PC-9 (cell line): Measurements from ENCODE around the gene LHFPL2. TPM values are rescaled to one million over a fixed set of nuclear protein-coding genes. Genes with fewer than 3 reads are reported as not detected.

Experiments
- BruUV-seq: library from RNA; stranded (reverse); fragments of 400-500 nt; replicated peaks from 2 replicates; lab custom pipeline; 2021; lab: Mats Ljungman, UMichigan
- CTCF ChIA-PET: fragments of 300-600 bp; sonication (Branson Sonifier 250); formaldehyde crosslinking; loops from one replicate; lab custom pipeline; 2022; ENCODE audit warnings: antibody characterized with exemption; lab: Charles Lee
- POLR2A ChIA-PET: fragments of 300-600 bp; sonication (Branson Sonifier 250); formaldehyde crosslinking; loops from one replicate; lab custom pipeline; 2022; ENCODE audit warnings: antibody characterized with exemption; ENCODE audit not compliant: unreplicated experiment; lab: Charles Lee
- DNase-seq, 2 experiments: peaks; one replicate each; pipeline versions ENCODE4 v3.0.0 to v3.0.0-alpha.2; 2015 to 2022; ENCODE audit warnings: mixed read lengths in 1 of 2
- H2AFZ ChIP-seq: fragments of 200-600 bp; sonication (generic); 2 replicates; pipeline ENCODE4 v1.8.1; 2017; ENCODE audit warnings: antibody characterized with exemption
- H3F3A ChIP-seq: fragments of 200-600 bp; sonication (generic); 2 replicates; pipeline ENCODE4 v1.8.1; 2017; ENCODE audit warnings: antibody characterized with exemption, mild to moderate bottlenecking, low read depth; ENCODE audit not compliant: insufficient read depth
- H3K27ac ChIP-seq: fragments of 200-600 bp; sonication (generic); 2 replicates; pipeline ENCODE4 v1.6.1; 2016; ENCODE audit warnings: mixed run types
- H3K27me3 ChIP-seq: fragments of 200-600 bp; sonication (generic); 2 replicates; pipeline ENCODE4 v1.6.1; 2016; ENCODE audit warnings: low read depth, mixed run types; ENCODE audit not compliant: insufficient read depth
- H3K36me3 ChIP-seq: fragments of 200-600 bp; sonication (generic); 2 replicates; pipeline ENCODE4 v1.6.1; 2016; ENCODE audit warnings: low read depth, mixed run types
- H3K4me1 ChIP-seq: fragments of 200-600 bp; sonication (generic); replicated peaks from 2 replicates; pipeline ENCODE4 v1.6.1; 2016; ENCODE audit warnings: mixed run types; ENCODE audit not compliant: insufficient read depth
- H3K4me2 ChIP-seq: fragments of 200-600 bp; sonication (generic); 2 replicates; pipeline ENCODE4 v1.6.1; 2017; ENCODE audit warnings: mixed run types
- H3K4me3 ChIP-seq: fragments of 200-600 bp; sonication (generic); 2 replicates; pipeline ENCODE4 v1.6.1; 2016; ENCODE audit warnings: mixed run types
- H3K79me2 ChIP-seq: fragments of 200-600 bp; sonication (generic); 2 replicates; pipeline ENCODE4 v1.6.1; 2017; ENCODE audit warnings: low read depth, mixed run types
- H3K9me2 ChIP-seq: fragments of 200-600 bp; sonication (generic); 2 replicates; pipeline ENCODE4 v1.8.1; 2017; ENCODE audit warnings: mild to moderate bottlenecking; ENCODE audit not compliant: insufficient read depth
- H3K9me3 ChIP-seq: fragments of 200-600 bp; sonication (generic); 2 replicates; pipeline ENCODE4 v1.8.1; 2016; ENCODE audit warnings: low read depth; ENCODE audit not compliant: insufficient read depth
- H4K20me1 ChIP-seq: fragments of 200-600 bp; sonication (generic); 2 replicates; pipeline ENCODE4 v1.8.1; 2017; ENCODE audit not compliant: insufficient read depth
- EZH2 ChIP-seq: fragments of 200-600 bp; sonication (generic); IDR thresholded peaks from 2 replicates; pipeline ENCODE4 v1.8.0; 2017; ENCODE audit warnings: antibody characterized with exemption, low read depth
- intact Hi-C: fragments of 100-400 bp; cut with micrococcal nuclease; formaldehyde crosslinking; loops from one replicate; pipeline ENCODE4 v1.10.0; 2022; ENCODE audit not compliant: unreplicated experiment
- total RNA-seq: library from RNA; stranded (reverse); gene quantifications from 2 replicates; pipeline ENCODE4 v1.2.3, GENCODE V29; 2021
- TF ChIP-seq, protein P1 (sequence below): fragments of 200-600 bp; sonication (generic); conservative IDR thresholded peaks from 2 replicates; pipeline ENCODE4 v1.6.1; 2017; ENCODE audit warnings: mixed run types, antibody characterized with exemption, mild to moderate bottlenecking, moderate library complexity

LHFPL2 gene
- total RNA-seq, 1 experiment from 2014 or later: 10.1 TPM

DNA sequence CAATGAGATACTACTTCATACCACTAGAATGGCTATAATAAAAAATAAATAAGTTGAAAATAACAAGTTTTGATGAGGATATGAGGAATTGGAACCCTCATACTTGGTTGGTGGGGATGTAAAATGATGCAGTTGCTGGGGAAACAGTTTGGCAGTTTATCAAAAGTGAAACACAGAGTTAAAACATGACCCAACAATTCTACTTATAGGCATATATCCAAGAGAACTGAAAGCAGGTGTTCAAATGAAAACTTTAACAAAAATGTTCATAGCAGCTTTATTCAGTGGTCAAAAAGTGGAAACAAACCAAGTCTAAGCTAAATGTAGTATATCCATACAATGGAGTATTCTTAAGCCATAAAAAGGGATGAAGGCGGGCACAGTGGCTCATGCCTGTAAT, 13.1 kb upstream of the LHFPL2 start:
- Histone ChIP-seq H3K9me3 (no peaks in the 10 kb centered on the region), H3F3A (no peaks in the 10 kb centered on the region), H3K4me2 (no peak overlapping the region), H3K79me2 (no peaks in the 10 kb centered on the region), H3K27me3 (no peaks in the 10 kb centered on the region), H2AFZ (no peak overlapping the region), H4K20me1 (no peaks in the 10 kb centered on the region), H3K4me3 (no peak overlapping the region), H3K27ac (no peak overlapping the region), H3K9me2 (0 out of 2 replicates have a peak, but pooled peaks cover 3% of the 10 kb centered on the region), H3K36me3 (no peaks in the 10 kb centered on the region), H3K4me1 (no peaks in the 10 kb centered on the region)
- intact Hi-C loops: no loop called here
- no peak for TF ChIP-seq EZH2
- TF ChIP-seq, protein P1, sequence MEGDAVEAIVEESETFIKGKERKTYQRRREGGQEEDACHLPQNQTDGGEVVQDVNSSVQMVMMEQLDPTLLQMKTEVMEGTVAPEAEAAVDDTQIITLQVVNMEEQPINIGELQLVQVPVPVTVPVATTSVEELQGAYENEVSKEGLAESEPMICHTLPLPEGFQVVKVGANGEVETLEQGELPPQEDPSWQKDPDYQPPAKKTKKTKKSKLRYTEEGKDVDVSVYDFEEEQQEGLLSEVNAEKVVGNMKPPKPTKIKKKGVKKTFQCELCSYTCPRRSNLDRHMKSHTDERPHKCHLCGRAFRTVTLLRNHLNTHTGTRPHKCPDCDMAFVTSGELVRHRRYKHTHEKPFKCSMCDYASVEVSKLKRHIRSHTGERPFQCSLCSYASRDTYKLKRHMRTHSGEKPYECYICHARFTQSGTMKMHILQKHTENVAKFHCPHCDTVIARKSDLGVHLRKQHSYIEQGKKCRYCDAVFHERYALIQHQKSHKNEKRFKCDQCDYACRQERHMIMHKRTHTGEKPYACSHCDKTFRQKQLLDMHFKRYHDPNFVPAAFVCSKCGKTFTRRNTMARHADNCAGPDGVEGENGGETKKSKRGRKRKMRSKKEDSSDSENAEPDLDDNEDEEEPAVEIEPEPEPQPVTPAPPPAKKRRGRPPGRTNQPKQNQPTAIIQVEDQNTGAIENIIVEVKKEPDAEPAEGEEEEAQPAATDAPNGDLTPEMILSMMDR: no peak
- POLR2A ChIA-PET: no interaction called here
- DNase-seq: no peak
- no TSS peak for BruUV-seq
- CTCF ChIA-PET: no interaction called here

DNA sequence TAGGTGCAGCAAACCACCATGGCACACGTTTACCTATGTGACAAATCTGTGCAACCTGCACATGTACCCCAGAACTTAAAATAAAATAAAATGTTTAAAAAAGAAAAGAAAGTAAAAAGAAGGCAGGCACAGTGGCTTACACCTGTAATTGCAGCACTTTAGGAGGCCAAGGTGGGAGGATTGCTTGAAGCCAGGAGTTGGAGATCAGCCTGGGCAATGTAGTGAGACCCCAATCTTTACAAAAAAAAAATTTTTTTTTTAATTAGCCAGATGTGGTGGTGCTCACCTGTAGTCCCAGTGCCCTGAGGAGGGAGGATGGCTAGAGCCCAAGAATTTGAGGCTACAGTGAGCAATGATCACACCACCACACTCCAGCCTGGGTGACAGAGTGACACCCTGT, 12.5 kb upstream of the LHFPL2 start:
- intact Hi-C loops: no loop called here
- Histone ChIP-seq H3K4me1 (no peaks in the 10 kb centered on the region), H3K36me3 (no peaks in the 10 kb centered on the region), H3K4me2 (no peak overlapping the region), H3K4me3 (no peak overlapping the region), H3K9me2 (0 out of 2 replicates have a peak, but pooled peaks cover 3% of the 10 kb centered on the region), H3K79me2 (no peaks in the 10 kb centered on the region), H3K27ac (no peak overlapping the region), H3F3A (no peaks in the 10 kb centered on the region), H3K9me3 (no peaks in the 10 kb centered on the region), H4K20me1 (no peaks in the 10 kb centered on the region), H3K27me3 (no peaks in the 10 kb centered on the region), H2AFZ (no peak overlapping the region)
- BruUV-seq: no TSS peak
- DNase-seq: no peak
- ChIA-PET POLR2A (no interaction called here), CTCF (no interaction called here)
- TF ChIP-seq, protein P1: no peak
- no peak for TF ChIP-seq EZH2

GRCh38 chr5:78660401-78660800, 11.8 kb upstream of the LHFPL2 start:
- Histone ChIP-seq H3K9me2 (0 out of 2 replicates have a peak, but pooled peaks cover 3% of the 10 kb centered on the region), H3F3A (no peaks in the 10 kb centered on the region), H4K20me1 (no peaks in the 10 kb centered on the region), H3K27me3 (no peaks in the 10 kb centered on the region), H3K79me2 (no peaks in the 10 kb centered on the region), H3K4me1 (no peaks in the 10 kb centered on the region), H3K27ac (no peak overlapping the region), H2AFZ (no peak overlapping the region), H3K36me3 (no peaks in the 10 kb centered on the region), H3K4me2 (no peak overlapping the region), H3K9me3 (no peaks in the 10 kb centered on the region), H3K4me3 (no peak overlapping the region)
- intact Hi-C loops: no loop called here
- ChIA-PET POLR2A (no interaction called here), CTCF (no interaction called here)
- no peak for TF ChIP-seq EZH2
- TF ChIP-seq, protein P1: no peak
- DNase-seq: no peak
- BruUV-seq: no TSS peak
